GM12864 (cell line): ENCODE measurements around the gene HPD.

Experiments used
- DNase-seq: peaks from one replicate; pipeline ENCODE4 v3.0.0-alpha.2; 2011; ENCODE audit warnings: low read depth
- H3K4me3 ChIP-seq: 2 replicates; pipeline ENCODE4 v1.5.1; 2011; ENCODE audit warnings: mild to moderate bottlenecking, low read depth, low read length, control low read depth
- CTCF ChIP-seq: IDR thresholded peaks from 2 replicates; pipeline ENCODE4 v1.5.1; 2011; ENCODE audit warnings: low read depth, mild to moderate bottlenecking, moderate library complexity, low read length, control low read depth, inconsistent platforms; ENCODE audit errors: missing control alignments

Gene HPD

DNA sequence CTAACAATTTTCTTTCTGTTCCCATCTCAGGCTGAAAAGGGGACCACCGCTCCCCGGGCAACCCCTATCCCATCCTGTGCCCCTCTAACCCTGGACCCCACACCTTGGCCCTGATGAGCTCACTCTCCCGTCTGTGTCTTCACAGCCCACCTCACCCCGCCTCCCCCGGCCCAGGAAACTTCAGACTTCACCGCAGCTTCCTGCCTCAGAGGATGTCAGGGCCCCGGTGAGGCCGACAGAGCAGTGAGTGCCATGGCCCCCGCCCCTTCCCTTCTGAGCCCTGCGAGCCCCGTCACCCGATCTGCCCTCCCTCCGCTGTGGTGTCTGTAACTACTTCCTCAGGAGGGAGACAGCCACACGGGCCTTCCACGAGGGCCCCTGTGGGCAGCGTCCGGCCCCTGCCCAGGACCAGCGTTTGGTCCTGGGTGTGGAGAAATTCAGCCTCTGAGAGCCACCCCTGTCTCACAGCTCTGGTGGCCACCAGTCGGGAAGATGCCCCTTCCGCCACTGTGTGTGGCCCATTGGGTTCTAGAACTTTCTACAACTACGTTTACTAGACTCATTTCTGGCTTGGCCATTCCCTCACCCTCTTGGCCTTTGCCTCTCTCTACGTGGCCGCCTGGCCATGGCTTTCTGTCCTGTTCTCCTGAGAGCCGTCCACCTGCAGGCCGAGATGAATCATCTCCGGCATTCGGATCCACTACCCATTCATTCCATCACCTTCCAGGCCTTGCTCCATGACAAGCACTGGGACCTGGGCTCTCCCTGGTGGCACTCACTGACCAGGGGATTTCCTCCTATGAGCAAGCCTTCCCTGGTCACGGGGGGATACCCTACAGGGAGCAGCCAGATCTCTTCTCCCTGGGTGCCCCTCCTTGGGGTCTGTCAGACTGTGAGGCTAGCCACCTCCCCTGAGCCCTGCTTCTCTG is 68.6 kb downstream of the HPD start:
- peak overlapping the region; percentile 43 for H3K4me3 ChIP-seq
- no peak for TF ChIP-seq CTCF
- peak; percentile 78 for DNase-seq
